ENCODE data around the gene IGF2R. TPM values are rescaled to one million over a fixed set of nuclear protein-coding genes. Genes with fewer than 3 reads are reported as not detected.
"Not testable (repeated sequence)": the region's sequence is repeated elsewhere in the genome, so short reads cannot be mapped to it uniquely, and the experiment has no call there.

The IGF2R gene
- total and polyA plus RNA-seq, 2 donors from 2014 or later: 23.7 to 88.6 TPM

DNA sequence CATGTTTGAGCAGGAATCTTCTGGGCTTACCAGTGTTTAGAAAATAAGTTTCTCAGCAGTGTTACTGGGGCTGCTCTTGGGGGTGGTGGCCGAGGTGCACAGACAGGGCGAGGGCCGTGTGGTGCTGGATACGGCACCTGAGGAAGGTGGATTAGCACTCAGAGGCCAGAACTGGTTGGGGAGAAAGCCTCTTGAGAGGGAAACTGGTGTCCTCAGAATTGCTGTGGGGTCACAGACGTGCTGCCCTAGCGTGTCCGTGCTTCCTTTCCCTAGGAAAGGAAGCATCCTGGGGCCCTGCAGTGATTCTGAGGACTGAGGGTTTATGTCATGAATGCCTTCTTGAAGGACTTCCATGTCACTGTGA is 120.6 kb downstream of the IGF2R start:
- FAIRE-seq: no peak
- peaks cover 0 to 11% (median 0%) of the 10 kb centered on the region in 3 donors for H3K4me1 ChIP-seq (ENCODE audit: control insufficient read depth in 2 of 3, insufficient read depth in 2 of 3, low read depth in 1 of 3, low read length in 3 of 3)
- H3K27ac ChIP-seq (ENCODE audit: low read depth in 2 of 2, low read length in 2 of 2): peak overlapping the region in 1 of 2 donors; percentile 6
- H3K9me3 ChIP-seq (ENCODE audit: control insufficient read depth in 2 of 3, insufficient read depth in 1 of 3, low read length in 3 of 3): no peaks in the 10 kb centered on the region
- TF ChIP-seq, protein P1, sequence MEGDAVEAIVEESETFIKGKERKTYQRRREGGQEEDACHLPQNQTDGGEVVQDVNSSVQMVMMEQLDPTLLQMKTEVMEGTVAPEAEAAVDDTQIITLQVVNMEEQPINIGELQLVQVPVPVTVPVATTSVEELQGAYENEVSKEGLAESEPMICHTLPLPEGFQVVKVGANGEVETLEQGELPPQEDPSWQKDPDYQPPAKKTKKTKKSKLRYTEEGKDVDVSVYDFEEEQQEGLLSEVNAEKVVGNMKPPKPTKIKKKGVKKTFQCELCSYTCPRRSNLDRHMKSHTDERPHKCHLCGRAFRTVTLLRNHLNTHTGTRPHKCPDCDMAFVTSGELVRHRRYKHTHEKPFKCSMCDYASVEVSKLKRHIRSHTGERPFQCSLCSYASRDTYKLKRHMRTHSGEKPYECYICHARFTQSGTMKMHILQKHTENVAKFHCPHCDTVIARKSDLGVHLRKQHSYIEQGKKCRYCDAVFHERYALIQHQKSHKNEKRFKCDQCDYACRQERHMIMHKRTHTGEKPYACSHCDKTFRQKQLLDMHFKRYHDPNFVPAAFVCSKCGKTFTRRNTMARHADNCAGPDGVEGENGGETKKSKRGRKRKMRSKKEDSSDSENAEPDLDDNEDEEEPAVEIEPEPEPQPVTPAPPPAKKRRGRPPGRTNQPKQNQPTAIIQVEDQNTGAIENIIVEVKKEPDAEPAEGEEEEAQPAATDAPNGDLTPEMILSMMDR (IDR thresholded peaks at IDR 0.05; ENCODE audit: borderline replicate concordance, extremely low read depth, insufficient read depth): no peak
- intact Hi-C loops (cut with DNase I): no loop called here
- peaks cover 8 to 79% (median 60%) of the 10 kb centered on the region in 3 donors for H3K36me3 ChIP-seq (ENCODE audit: control insufficient read depth in 2 of 3, insufficient read depth in 3 of 3, low read length in 3 of 3)
- H3K4me3 ChIP-seq (ENCODE audit: low read length in 3 of 3): no peak overlapping the region
- no peak overlapping the region for H3K9ac ChIP-seq (ENCODE audit: low read length in 3 of 3)
- H3K27me3 ChIP-seq (ENCODE audit: control insufficient read depth, insufficient read depth, low read length): no peaks in the 10 kb centered on the region
- no peak for DNase-seq

DNA sequence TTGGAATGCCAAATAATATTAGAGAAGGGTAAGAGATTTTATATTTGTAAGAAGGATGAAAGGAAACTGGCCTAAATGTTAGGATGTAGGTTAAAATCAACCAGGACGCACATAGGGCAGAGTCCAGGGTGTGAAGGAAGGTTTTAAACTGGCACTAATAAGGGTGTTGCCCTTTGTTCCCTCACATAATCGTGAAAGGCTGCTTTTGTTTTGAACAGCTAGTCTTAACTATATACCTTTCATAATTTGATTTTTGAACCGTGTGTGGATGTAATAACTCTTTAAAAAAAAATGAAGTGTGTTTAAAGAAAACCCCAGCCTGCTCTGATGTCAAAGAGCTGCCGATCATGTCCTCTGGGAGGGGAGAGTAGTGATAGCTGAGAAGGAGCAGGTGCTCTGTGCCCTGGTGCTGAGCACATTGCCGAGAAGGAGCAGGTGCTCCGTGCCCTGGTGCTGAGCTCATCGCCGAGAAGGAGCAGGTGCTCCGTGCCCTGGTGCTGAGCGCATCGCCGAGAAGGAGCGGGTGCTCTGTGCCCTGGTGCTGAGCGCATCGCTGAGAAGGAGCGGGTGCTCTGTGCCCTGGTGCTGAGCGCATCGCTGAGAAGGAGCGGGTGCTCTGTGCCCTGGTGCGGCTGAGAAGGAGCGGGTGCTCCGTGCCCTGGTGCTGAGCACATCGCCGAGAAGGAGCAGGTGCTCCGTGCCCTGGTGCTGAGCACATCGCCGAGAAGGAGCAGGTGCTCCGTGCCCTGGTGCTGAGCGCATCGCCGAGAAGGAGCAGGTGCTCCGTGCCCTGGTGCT is 121.8 kb downstream of the IGF2R start:
- H3K4me3 ChIP-seq (ENCODE audit: low read length in 3 of 3); DNase-seq; H3K27ac ChIP-seq (ENCODE audit: low read depth in 2 of 2, low read length in 2 of 2); H3K27me3 ChIP-seq (ENCODE audit: control insufficient read depth, insufficient read depth, low read length); intact Hi-C loops (cut with DNase I); H3K9me3 ChIP-seq (ENCODE audit: control insufficient read depth in 2 of 3, insufficient read depth in 1 of 3, low read length in 3 of 3); FAIRE-seq; H3K9ac ChIP-seq (ENCODE audit: low read length in 3 of 3): not testable (repeated sequence)
- peaks cover 4 to 68% (median 51%) of the 10 kb centered on the region in 3 donors for H3K36me3 ChIP-seq (ENCODE audit: control insufficient read depth in 2 of 3, insufficient read depth in 3 of 3, low read length in 3 of 3)
- H3K4me1 ChIP-seq (ENCODE audit: control insufficient read depth in 2 of 3, insufficient read depth in 2 of 3, low read depth in 1 of 3, low read length in 3 of 3): peaks cover 0 to 11% (median 0%) of the 10 kb centered on the region in 3 donors

DNA sequence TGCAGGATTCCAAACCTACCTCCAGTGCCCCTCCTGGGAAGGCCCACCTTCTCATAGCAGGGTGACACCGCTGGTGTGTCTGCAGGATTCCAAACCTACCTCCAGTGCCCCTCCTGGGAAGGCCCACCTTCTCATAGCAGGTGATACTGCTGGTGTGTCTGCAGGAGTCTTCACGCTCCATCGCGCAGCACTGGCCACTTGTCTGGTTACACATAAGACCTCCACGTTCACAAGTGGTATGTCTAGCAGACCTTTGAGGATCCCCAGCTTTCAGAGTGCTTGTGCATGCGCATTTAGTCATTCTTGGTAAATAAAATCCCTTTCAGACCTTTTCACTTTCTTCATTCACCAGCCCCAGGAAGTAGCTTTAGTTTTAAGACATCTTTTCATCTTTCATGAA is 123.3 kb downstream of the IGF2R start:
- H3K27ac ChIP-seq (ENCODE audit: low read depth in 2 of 2, low read length in 2 of 2); FAIRE-seq; DNase-seq; H3K4me3 ChIP-seq (ENCODE audit: low read length in 3 of 3); H3K27me3 ChIP-seq (ENCODE audit: control insufficient read depth, insufficient read depth, low read length); intact Hi-C loops (cut with DNase I); H3K9ac ChIP-seq (ENCODE audit: low read length in 3 of 3); H3K9me3 ChIP-seq (ENCODE audit: control insufficient read depth in 2 of 3, insufficient read depth in 1 of 3, low read length in 3 of 3): not testable (repeated sequence)
- Histone ChIP-seq H3K36me3 (ENCODE audit: control insufficient read depth in 2 of 3, insufficient read depth in 3 of 3, low read length in 3 of 3) (peaks cover 4 to 63% (median 49%) of the 10 kb centered on the region in 3 donors), H3K4me1 (ENCODE audit: control insufficient read depth in 2 of 3, insufficient read depth in 2 of 3, low read depth in 1 of 3, low read length in 3 of 3) (peaks cover 0 to 11% (median 0%) of the 10 kb centered on the region in 3 donors)

DNA sequence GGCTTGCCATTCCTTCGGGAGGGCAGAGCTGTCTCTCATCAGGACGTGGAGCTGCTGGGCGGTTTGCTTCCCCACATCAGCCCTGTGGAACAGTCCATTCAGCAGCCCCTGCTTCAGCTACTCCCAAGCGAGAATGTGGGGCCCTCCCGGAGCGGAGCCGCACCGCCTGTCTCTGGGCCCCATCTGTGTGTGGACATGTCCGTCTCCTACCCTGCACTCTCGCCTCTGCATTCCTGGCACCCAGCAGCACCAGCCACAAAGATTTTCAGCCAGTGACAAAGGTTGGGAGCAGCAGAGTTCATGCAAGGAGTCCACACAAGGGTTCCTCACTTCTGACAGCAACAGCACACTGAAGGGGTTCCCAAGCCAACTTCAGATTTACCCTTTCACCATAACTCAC is 123.7 kb downstream of the IGF2R start:
- no peak for FAIRE-seq
- no peak overlapping the region for H3K9ac ChIP-seq (ENCODE audit: low read length in 3 of 3)

More for the DNA sequence above, 123.7 kb downstream of the IGF2R start:
- Histone ChIP-seq H3K4me1 (ENCODE audit: control insufficient read depth in 2 of 3, insufficient read depth in 2 of 3, low read depth in 1 of 3, low read length in 3 of 3) (peaks cover 0 to 11% (median 0%) of the 10 kb centered on the region in 3 donors), H3K27ac (ENCODE audit: low read depth in 2 of 2, low read length in 2 of 2) (no peak overlapping the region), H3K9me3 (ENCODE audit: control insufficient read depth in 2 of 3, insufficient read depth in 1 of 3, low read length in 3 of 3) (no peaks in the 10 kb centered on the region), H3K4me3 (ENCODE audit: low read length in 3 of 3) (no peak overlapping the region), H3K27me3 (ENCODE audit: control insufficient read depth, insufficient read depth, low read length) (no peaks in the 10 kb centered on the region), H3K36me3 (ENCODE audit: control insufficient read depth in 2 of 3, insufficient read depth in 3 of 3, low read length in 3 of 3) (peaks cover 4 to 64% (median 50%) of the 10 kb centered on the region in 3 donors)
- no peak for DNase-seq
- intact Hi-C loops (cut with DNase I): no loop called here
- TF ChIP-seq, protein P1 (IDR thresholded peaks at IDR 0.05; ENCODE audit: borderline replicate concordance, extremely low read depth, insufficient read depth): no peak

Data from kidney (tissue), 14 donors.